ENCODE results near the gene FBLN7.

DNA sequence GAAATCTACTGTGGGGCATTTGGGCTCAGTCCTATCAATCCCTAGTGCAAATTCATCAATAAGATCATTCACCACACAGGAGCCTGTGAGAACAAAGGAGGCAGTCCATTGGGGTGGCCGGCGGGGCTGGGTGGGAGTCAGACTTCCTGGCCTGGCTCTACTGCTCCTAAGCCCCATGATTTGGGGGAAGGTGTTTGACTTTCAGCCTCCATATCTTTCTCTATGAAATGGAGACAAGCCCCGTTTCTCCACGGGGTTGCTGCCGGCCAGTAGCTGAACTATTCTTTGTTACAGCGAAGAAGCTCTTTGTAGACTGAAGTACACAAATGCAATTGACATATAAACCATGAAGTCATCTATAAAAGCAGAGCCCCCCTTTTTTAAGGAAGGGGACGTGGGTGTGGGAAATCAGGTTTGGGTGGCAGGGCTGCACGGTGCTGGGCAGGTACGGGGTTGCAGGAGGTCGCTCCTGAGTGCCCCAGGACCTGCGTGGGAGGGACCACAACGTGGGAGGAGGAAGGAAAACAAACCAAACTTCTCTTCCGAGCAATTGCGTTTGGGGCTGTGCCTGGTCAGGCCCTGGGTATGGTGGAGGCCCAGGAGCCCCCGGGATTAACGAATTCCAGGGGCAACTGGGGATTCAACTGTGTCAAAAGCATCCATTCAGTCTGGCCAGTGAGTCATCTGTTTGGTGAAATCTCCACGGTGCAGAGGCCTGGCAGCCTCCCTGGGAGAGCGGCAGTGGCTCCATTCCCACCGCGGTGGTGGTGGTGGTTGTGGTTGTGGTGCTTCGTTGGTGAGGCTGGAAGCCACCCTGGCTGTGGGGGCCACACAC is 18.2 kb downstream of the FBLN7 start:
- TF ChIP-seq EZH2phosphoT487 (IDR thresholded peaks at IDR 0.05; ENCODE audit: insufficient read depth, low read depth) (no peak), EZH2 (IDR thresholded peaks at IDR 0.05; ENCODE audit: insufficient read depth, poor library complexity, severe bottlenecking) (no peak)
